Ishikawa (cell line): ENCODE data around the gene REPS2.

Experiments used
- CEBPB ChIP-seq: IDR thresholded peaks from 2 replicates; pipeline ENCODE4 v1.6.1; 2012
- CREB1 ChIP-seq: IDR thresholded peaks from 2 replicates; pipeline ENCODE4 v1.6.1; 2012; ENCODE audit warnings: low read depth
- EGR1 ChIP-seq: IDR thresholded peaks from 2 replicates; pipeline ENCODE4 v1.6.1; 2012
- EP300 ChIP-seq: IDR thresholded peaks from 2 replicates; pipeline ENCODE4 v1.6.1; 2012; ENCODE audit warnings: borderline replicate concordance
- FOXM1 ChIP-seq: IDR thresholded peaks from 2 replicates; pipeline ENCODE4 v1.6.1; 2012; ENCODE audit warnings: low read depth, borderline replicate concordance
- NFIC ChIP-seq: IDR thresholded peaks from 2 replicates; pipeline ENCODE4 v1.6.1; 2012
- RAD21 ChIP-seq: IDR thresholded peaks from 2 replicates; pipeline ENCODE4 v1.6.1; 2012; ENCODE audit warnings: low read depth
- TAF1 ChIP-seq: IDR thresholded peaks from 2 replicates; pipeline ENCODE4 v1.6.1; 2012; ENCODE audit warnings: low read depth, mild to moderate bottlenecking
- TCF12 ChIP-seq: IDR thresholded peaks from 2 replicates; pipeline ENCODE4 v1.6.1; 2012; ENCODE audit warnings: low read depth
- TEAD4 ChIP-seq: IDR thresholded peaks from 2 replicates; pipeline ENCODE4 v1.6.1; 2012
- YY1 ChIP-seq: IDR thresholded peaks from 2 replicates; pipeline ENCODE4 v1.6.1; 2012; ENCODE audit warnings: low read depth
- ZBTB7A ChIP-seq: IDR thresholded peaks from 2 replicates; pipeline ENCODE4 v1.6.1; 2012; ENCODE audit warnings: low read depth
- TF ChIP-seq, protein P1 (sequence below): IDR thresholded peaks from 2 replicates; pipeline ENCODE4 v1.6.1; 2012
- TF ChIP-seq, protein P2 (sequence below): IDR thresholded peaks from 2 replicates; pipeline ENCODE4 v1.6.1; 2012; ENCODE audit warnings: low read depth, mild to moderate bottlenecking
- TF ChIP-seq, protein P3 (sequence below): IDR thresholded peaks from 2 replicates; pipeline ENCODE4 v1.6.1; 2012

REPS2 gene

DNA sequence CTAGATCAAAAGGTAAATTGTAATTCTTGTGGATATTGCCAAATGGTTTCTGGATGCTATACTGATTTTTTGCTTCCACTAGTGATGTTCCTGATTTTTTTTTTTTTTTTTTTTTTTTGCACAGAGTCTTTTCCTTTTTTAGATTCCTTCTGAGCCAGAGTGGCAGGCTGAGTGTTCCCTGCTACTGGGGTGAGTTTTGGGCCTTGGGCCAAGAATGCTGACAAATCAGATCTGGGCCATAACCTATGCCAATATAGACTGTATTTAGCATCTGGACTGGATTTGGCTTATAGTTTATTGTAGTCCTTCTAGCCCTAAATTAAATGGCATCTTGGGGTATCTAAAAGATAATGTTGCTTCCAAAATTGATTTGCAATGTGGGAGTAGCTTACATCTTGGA lies 52.8 kb downstream of the REPS2 start:
- TF ChIP-seq, protein P1, sequence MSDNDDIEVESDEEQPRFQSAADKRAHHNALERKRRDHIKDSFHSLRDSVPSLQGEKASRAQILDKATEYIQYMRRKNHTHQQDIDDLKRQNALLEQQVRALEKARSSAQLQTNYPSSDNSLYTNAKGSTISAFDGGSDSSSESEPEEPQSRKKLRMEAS = no peak
- TF ChIP-seq TEAD4 (no peak), FOXM1 (no peak), CEBPB (no peak), RAD21 (no peak), ZBTB7A (no peak), YY1 (no peak), CREB1 (no peak), EP300 (no peak), TAF1 (no peak), EGR1 (no peak), NFIC (no peak), TCF12 (no peak)
- TF ChIP-seq, protein P2, sequence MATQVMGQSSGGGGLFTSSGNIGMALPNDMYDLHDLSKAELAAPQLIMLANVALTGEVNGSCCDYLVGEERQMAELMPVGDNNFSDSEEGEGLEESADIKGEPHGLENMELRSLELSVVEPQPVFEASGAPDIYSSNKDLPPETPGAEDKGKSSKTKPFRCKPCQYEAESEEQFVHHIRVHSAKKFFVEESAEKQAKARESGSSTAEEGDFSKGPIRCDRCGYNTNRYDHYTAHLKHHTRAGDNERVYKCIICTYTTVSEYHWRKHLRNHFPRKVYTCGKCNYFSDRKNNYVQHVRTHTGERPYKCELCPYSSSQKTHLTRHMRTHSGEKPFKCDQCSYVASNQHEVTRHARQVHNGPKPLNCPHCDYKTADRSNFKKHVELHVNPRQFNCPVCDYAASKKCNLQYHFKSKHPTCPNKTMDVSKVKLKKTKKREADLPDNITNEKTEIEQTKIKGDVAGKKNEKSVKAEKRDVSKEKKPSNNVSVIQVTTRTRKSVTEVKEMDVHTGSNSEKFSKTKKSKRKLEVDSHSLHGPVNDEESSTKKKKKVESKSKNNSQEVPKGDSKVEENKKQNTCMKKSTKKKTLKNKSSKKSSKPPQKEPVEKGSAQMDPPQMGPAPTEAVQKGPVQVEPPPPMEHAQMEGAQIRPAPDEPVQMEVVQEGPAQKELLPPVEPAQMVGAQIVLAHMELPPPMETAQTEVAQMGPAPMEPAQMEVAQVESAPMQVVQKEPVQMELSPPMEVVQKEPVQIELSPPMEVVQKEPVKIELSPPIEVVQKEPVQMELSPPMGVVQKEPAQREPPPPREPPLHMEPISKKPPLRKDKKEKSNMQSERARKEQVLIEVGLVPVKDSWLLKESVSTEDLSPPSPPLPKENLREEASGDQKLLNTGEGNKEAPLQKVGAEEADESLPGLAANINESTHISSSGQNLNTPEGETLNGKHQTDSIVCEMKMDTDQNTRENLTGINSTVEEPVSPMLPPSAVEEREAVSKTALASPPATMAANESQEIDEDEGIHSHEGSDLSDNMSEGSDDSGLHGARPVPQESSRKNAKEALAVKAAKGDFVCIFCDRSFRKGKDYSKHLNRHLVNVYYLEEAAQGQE = no peak
- TF ChIP-seq, protein P3, sequence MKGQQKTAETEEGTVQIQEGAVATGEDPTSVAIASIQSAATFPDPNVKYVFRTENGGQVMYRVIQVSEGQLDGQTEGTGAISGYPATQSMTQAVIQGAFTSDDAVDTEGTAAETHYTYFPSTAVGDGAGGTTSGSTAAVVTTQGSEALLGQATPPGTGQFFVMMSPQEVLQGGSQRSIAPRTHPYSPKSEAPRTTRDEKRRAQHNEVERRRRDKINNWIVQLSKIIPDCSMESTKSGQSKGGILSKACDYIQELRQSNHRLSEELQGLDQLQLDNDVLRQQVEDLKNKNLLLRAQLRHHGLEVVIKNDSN = no peak

DNA sequence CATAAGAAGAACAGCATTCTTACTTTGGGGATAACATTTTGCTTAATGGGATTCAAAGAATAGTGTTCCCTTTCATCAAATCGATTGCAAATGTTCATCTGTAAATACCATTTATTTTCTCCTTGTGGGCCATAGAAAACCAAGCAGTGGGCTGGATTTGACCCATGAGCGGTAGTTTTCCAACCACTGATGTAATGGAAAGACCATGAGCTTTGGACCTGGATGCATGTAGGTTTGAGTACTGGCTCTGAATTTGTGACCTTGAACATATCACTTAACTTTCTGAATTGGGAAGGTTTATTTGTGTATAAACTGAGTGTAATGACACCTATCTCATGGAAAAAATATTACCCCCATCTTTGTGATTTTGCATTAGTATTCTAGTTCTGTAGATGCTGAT lies 54.3 kb downstream of the REPS2 start:
- TF ChIP-seq TAF1 (no peak), FOXM1 (no peak), EP300 (no peak), EGR1 (no peak), CEBPB (no peak), NFIC (no peak), RAD21 (no peak), YY1 (no peak), ZBTB7A (no peak)
- TF ChIP-seq, protein P3 = no peak
- TF ChIP-seq, protein P2 = no peak

DNA sequence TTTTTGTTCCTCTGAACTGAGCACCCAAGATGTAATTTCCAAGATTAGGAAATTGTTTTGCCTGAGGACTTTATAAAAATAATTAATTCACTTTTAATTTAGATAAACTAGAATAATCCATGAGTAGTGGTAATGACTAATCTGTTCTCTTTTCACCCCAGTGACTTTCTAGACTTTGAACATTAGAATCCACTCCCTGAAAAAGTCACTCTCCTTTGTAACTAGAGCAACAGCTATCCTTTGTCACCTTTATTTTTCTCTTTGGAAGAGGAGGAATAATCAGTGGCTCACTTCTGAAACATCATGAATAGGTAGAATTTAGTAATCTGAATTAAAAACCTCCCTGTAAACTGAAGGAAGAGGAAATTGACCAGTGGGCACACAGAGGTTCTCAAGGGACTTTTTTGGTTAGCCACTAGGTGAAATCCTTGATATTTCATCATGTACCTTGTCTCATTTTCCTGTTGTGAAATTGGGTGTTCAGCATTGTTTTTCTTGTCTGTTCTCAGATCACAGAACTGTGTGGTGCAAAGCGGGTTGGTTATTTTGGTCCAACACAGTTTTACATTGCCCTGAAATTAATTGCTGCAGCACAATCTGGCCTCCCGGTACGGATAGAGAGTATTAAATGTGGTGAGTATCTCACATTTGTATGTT lies 59.4 kb downstream of the REPS2 start:
- TF ChIP-seq EGR1 = no peak
- TF ChIP-seq, protein P3 = no peak
- TF ChIP-seq, protein P1 = no peak
- TF ChIP-seq CREB1 = no peak
- TF ChIP-seq CEBPB = no peak

DNA sequence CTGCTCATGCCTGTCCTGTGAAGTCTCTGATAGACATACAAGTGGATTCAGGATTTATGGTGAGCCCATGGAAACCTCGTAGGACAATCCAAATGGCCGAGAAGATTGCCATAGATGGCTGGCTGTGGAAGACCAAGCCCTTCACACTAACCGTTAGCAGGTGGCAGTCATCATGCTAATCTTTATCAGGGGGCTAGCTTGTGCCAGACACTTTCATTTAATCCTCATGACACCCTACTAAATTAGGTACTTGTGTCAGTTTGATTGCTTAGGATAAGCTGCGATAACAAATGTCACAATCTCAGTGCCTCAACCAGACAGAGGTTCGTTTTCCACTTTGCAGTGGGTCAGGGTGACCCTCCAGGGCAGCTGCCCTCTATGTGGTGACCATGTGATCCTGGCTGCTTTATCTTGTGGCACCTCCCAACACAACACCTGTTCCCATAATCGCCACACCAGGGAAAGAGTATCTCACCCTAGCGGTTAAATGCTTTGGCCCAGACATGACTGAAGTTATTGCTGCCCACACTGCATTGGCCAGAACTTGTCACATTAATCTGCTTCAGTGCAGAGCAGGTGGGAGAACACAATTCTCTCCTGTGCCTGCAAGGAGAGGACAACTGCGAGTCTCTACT lies 60.8 kb downstream of the REPS2 start:
- TF ChIP-seq, protein P1 = no peak
- TF ChIP-seq TCF12 (no peak), ZBTB7A (no peak), FOXM1 (no peak), RAD21 (no peak), TEAD4 (no peak), CEBPB (no peak), TAF1 (no peak), CREB1 (no peak), EP300 (no peak), NFIC (no peak), EGR1 (no peak), YY1 (no peak)
- TF ChIP-seq, protein P3 = no peak
- TF ChIP-seq, protein P2 = no peak
